HCT116 (cell line): ENCODE results near the gene MTHFD1L. TPM values are rescaled to one million over a fixed set of nuclear protein-coding genes. Genes with fewer than 3 reads are reported as not detected.

Experiments used
- ATAC-seq: fragments of 200-7000 bp; cut with Tn5 transposase; 2 replicates; pipeline ENCODE4 v1.9.1; 2020; ENCODE audit warnings: mild to moderate bottlenecking, moderate library complexity
- BruUV-seq: library from RNA; stranded (reverse); fragments of 400-500 nt; replicated peaks from 2 replicates; lab custom pipeline; 2021; lab: Mats Ljungman, UMichigan
- CTCF ChIA-PET: fragments of 300-600 bp; sonication (Branson Sonifier 250); formaldehyde crosslinking; loops from one replicate; lab custom pipeline; 2021; ENCODE audit warnings: antibody characterized with exemption; lab: Charles Lee
- POLR2A ChIA-PET: fragments of 300-600, 350-600 bp; sonication (Branson Sonifier 250); formaldehyde crosslinking; loops from one replicate; lab custom pipeline; 2021; ENCODE audit warnings: antibody characterized with exemption; lab: Charles Lee
- RAD21 ChIA-PET, 2 experiments: fragments of 300-600 bp; sonication (Branson Sonifier 250); formaldehyde crosslinking; loops; one replicate each; lab custom pipeline; 2023; ENCODE audit warnings: low total read pairs in 2 of 2; ENCODE audit not compliant: uncharacterized antibody in 2 of 2, unreplicated experiment in 2 of 2, low non-redundant PET in 1 of 2; lab: Charles Lee
- DNase-seq: peaks from one replicate; pipeline ENCODE4 v3.0.0-alpha.2; 2010; ENCODE audit warnings: low read depth, low spot score
- H2AFZ ChIP-seq: fragments of 200-600 bp; shearing (Covaris generic), sonication (generic); 2 replicates; pipeline ENCODE4 v1.6.1; 2017; ENCODE audit warnings: low read depth, mixed run types, mixed read lengths, antibody characterized with exemption, low read length; ENCODE audit not compliant: poor library complexity, severe bottlenecking
- H3K27ac ChIP-seq: 2 replicates; pipeline ENCODE4 v1.5.1; 2012; ENCODE audit warnings: low read depth, low read length
- H3K27me3 ChIP-seq: fragments of 200-600 bp; sonication (generic); 2 replicates; pipeline ENCODE4 v1.6.1; 2016; ENCODE audit warnings: mixed run types, low read length, mixed read lengths; ENCODE audit not compliant: insufficient read depth
- H3K36me3 ChIP-seq, 2 experiments: fragments of 200-500 bp in 1 of 2; fragments of 200-600 bp in 1 of 2; sonication (Bioruptor generic) in 1 of 2; sonication (generic) in 1 of 2; 2 replicates each; pipeline versions ENCODE4 v1.5.1 to v1.6.1; 2014 to 2016; ENCODE audit warnings: low read length in 2 of 2, inconsistent platforms in 1 of 2, mixed read lengths in 1 of 2, mixed run types in 1 of 2; ENCODE audit not compliant: insufficient read depth in 2 of 2, control insufficient read depth in 1 of 2
- H3K4me1 ChIP-seq, 2 experiments: fragments of 200-600 bp in 1 of 2; sonication (generic) in 1 of 2; 2 replicates each; pipeline versions ENCODE4 v1.5.1 to v1.6.1; 2012 to 2017; ENCODE audit warnings: low read length in 2 of 2, inconsistent platforms in 1 of 2, mild to moderate bottlenecking in 1 of 2, mixed read lengths in 1 of 2, mixed run types in 1 of 2, moderate library complexity in 1 of 2; ENCODE audit not compliant: insufficient read depth in 2 of 2, control insufficient read depth in 1 of 2
- H3K4me2 ChIP-seq: fragments of 200-600 bp; sonication (generic); 2 replicates; pipeline ENCODE4 v1.6.1; 2017; ENCODE audit warnings: mixed run types, low read length, mixed read lengths
- H3K4me3 ChIP-seq, 2 experiments: fragments of 200-600 bp in 1 of 2; sonication (generic) in 1 of 2; replicated peaks in 1 of 2; 2 replicates each; pipeline ENCODE4 v1.5.1; 2011 to 2016; ENCODE audit warnings: low read length in 2 of 2, control low read depth in 1 of 2, low read depth in 1 of 2, mild to moderate bottlenecking in 1 of 2, mixed read lengths in 1 of 2, mixed run types in 1 of 2
- H3K79me2 ChIP-seq: fragments of 200-600 bp; sonication (generic); 2 replicates; pipeline ENCODE4 v1.6.1; 2017; ENCODE audit warnings: mild to moderate bottlenecking, mixed run types, low read length, moderate library complexity, mixed read lengths; ENCODE audit not compliant: insufficient read depth
- H3K9ac ChIP-seq: fragments of 200-600 bp; sonication (generic); 2 replicates; pipeline ENCODE4 v1.6.1; 2016; ENCODE audit warnings: low read length, mixed read lengths
- H3K9me2 ChIP-seq: fragments of 200-600 bp; sonication (generic), shearing (Covaris generic); 2 replicates; pipeline ENCODE4 v1.6.1; 2017; ENCODE audit warnings: mixed run types, mild to moderate bottlenecking, moderate library complexity; ENCODE audit not compliant: insufficient read depth
- H3K9me3 ChIP-seq, 2 experiments: fragments of 200-500 bp in 1 of 2; fragments of 200-600 bp in 1 of 2; sonication (Bioruptor generic) in 1 of 2; sonication (generic) in 1 of 2; 2 replicates each; pipeline ENCODE4 v1.6.1; 2014 to 2017; ENCODE audit warnings: low read length in 2 of 2, mixed read lengths in 2 of 2, inconsistent platforms in 1 of 2, low read depth in 1 of 2, mild to moderate bottlenecking in 1 of 2, mixed run types in 1 of 2, moderate library complexity in 1 of 2; ENCODE audit not compliant: control insufficient read depth in 1 of 2, insufficient read depth in 1 of 2
- H4K20me1 ChIP-seq: fragments of 200-600 bp; sonication (generic), shearing (Covaris generic); 2 replicates; pipeline ENCODE4 v1.6.1; 2017; ENCODE audit warnings: mixed run types, mild to moderate bottlenecking, moderate library complexity; ENCODE audit not compliant: insufficient read depth
- POLR2A ChIP-seq: IDR thresholded peaks from 2 replicates; pipeline ENCODE4 v1.7.0; 2011; ENCODE audit warnings: borderline replicate concordance; ENCODE audit not compliant: insufficient read depth, insufficient read length; ENCODE audit errors: extremely low read depth
- SIN3A ChIP-seq: IDR thresholded peaks from 2 replicates; pipeline ENCODE4 v1.6.1; 2012; ENCODE audit warnings: low read depth
- ZFX ChIP-seq: fragments of 450-650 bp; IDR thresholded peaks from 2 replicates; pipeline ENCODE4 v1.6.1; 2017
- ZNF274 ChIP-seq: fragments of 200-500 bp; sonication (Bioruptor generic); IDR thresholded peaks from 2 replicates; pipeline ENCODE4 v1.6.1; 2014; ENCODE audit warnings: mild to moderate bottlenecking, low read depth, low read length, inconsistent platforms
- intact Hi-C: fragments of 100-400 bp; cut with micrococcal nuclease; formaldehyde crosslinking; loops from 2 replicates; pipeline ENCODE4 v1.10.0; 2022
- total RNA-seq: library from RNA; stranded (reverse); gene quantifications from one replicate; pipeline ENCODE4 v1.2.1, GENCODE V29; 2021; ENCODE audit not compliant: unreplicated experiment
- TF ChIP-seq, protein P1 (sequence below): IDR thresholded peaks from 2 replicates; pipeline ENCODE4 v1.6.1; 2011; ENCODE audit warnings: mild to moderate bottlenecking, low read length, moderate library complexity; ENCODE audit not compliant: insufficient replicate concordance; ENCODE audit errors: extremely low read depth
- TF ChIP-seq, protein P2 (sequence below), 3 experiments: fragments of 200-600 bp in 1 of 3; sonication (generic) in 1 of 3; IDR thresholded peaks in 2 of 3; conservative IDR thresholded peaks in 1 of 3; 2 replicates each; pipeline ENCODE4 v1.5.1; 2012 to 2017; ENCODE audit warnings: low read depth in 2 of 3, low read length in 2 of 3, antibody characterized with exemption in 1 of 3, borderline replicate concordance in 1 of 3, control low read depth in 1 of 3, mild to moderate bottlenecking in 1 of 3, mixed read lengths in 1 of 3, mixed run types in 1 of 3, moderate library complexity in 1 of 3; ENCODE audit not compliant: insufficient read depth in 1 of 3

Gene MTHFD1L
- total RNA-seq, 1 experiment from 2014 or later = 127 TPM

- intact Hi-C loops = no loop called here
- H3K4me2 ChIP-seq = no peak overlapping the region
- H3K4me1 ChIP-seq = peaks cover 22 to 38% of the 10 kb centered on the region in 2 experiments
- no peak for DNase-seq
- H3K27ac ChIP-seq = no peak overlapping the region
- H3K9ac ChIP-seq = no peak overlapping the region
- ChIA-PET CTCF (no interaction called here), POLR2A (interaction anchor here (0.6 kb wide), 1 partner anchor 225 kb away, joined by 4 read pairs; no protein-coding TSS in a partner anchor), RAD21 (no interaction called here)
- H2AFZ ChIP-seq = no peak overlapping the region
- no peaks in the 10 kb centered on the region for H3K27me3 ChIP-seq
- TF ChIP-seq ZFX (no peak), SIN3A (no peak), ZNF274 (no peak), POLR2A (no peak)
- TF ChIP-seq, protein P1, sequence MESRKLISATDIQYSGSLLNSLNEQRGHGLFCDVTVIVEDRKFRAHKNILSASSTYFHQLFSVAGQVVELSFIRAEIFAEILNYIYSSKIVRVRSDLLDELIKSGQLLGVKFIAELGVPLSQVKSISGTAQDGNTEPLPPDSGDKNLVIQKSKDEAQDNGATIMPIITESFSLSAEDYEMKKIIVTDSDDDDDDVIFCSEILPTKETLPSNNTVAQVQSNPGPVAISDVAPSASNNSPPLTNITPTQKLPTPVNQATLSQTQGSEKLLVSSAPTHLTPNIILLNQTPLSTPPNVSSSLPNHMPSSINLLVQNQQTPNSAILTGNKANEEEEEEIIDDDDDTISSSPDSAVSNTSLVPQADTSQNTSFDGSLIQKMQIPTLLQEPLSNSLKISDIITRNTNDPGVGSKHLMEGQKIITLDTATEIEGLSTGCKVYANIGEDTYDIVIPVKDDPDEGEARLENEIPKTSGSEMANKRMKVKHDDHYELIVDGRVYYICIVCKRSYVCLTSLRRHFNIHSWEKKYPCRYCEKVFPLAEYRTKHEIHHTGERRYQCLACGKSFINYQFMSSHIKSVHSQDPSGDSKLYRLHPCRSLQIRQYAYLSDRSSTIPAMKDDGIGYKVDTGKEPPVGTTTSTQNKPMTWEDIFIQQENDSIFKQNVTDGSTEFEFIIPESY = no peak
- TF ChIP-seq, protein P2, sequence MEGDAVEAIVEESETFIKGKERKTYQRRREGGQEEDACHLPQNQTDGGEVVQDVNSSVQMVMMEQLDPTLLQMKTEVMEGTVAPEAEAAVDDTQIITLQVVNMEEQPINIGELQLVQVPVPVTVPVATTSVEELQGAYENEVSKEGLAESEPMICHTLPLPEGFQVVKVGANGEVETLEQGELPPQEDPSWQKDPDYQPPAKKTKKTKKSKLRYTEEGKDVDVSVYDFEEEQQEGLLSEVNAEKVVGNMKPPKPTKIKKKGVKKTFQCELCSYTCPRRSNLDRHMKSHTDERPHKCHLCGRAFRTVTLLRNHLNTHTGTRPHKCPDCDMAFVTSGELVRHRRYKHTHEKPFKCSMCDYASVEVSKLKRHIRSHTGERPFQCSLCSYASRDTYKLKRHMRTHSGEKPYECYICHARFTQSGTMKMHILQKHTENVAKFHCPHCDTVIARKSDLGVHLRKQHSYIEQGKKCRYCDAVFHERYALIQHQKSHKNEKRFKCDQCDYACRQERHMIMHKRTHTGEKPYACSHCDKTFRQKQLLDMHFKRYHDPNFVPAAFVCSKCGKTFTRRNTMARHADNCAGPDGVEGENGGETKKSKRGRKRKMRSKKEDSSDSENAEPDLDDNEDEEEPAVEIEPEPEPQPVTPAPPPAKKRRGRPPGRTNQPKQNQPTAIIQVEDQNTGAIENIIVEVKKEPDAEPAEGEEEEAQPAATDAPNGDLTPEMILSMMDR (IDR thresholded peaks at IDR 0.05 in 2 of 3, conservative IDR thresholded peaks at IDR 0.05 in 1 of 3; ENCODE audit: borderline replicate concordance in 1 of 3, insufficient read depth in 1 of 3, low read depth in 2 of 3, low read length in 2 of 3) = no peak
- no TSS peak for BruUV-seq
- H3K4me3 ChIP-seq = no peak overlapping the region
- H3K79me2 ChIP-seq = no peaks in the 10 kb centered on the region
- peaks cover 0 to 12% of the 10 kb centered on the region in 2 experiments; a peak in 2 of 4 replicates for H3K36me3 ChIP-seq
- H3K9me2 ChIP-seq = no peaks in the 10 kb centered on the region
- ATAC-seq = no peak
- no peaks in the 10 kb centered on the region for H3K9me3 ChIP-seq
- H4K20me1 ChIP-seq = no peaks in the 10 kb centered on the region
Measured at GRCh38 chr6:151100326-151100725, 234.8 kb downstream of the MTHFD1L start.
